Anterior cingulate cortex (tissue), 58 donors: ENCODE measurements around the gene TNK2.

Experiments
- DNase-seq, 58 donors: peaks; one replicate each; lab custom pipeline; 2025; lab: John Stamatoyannopoulos, UW

TNK2 gene

DNA sequence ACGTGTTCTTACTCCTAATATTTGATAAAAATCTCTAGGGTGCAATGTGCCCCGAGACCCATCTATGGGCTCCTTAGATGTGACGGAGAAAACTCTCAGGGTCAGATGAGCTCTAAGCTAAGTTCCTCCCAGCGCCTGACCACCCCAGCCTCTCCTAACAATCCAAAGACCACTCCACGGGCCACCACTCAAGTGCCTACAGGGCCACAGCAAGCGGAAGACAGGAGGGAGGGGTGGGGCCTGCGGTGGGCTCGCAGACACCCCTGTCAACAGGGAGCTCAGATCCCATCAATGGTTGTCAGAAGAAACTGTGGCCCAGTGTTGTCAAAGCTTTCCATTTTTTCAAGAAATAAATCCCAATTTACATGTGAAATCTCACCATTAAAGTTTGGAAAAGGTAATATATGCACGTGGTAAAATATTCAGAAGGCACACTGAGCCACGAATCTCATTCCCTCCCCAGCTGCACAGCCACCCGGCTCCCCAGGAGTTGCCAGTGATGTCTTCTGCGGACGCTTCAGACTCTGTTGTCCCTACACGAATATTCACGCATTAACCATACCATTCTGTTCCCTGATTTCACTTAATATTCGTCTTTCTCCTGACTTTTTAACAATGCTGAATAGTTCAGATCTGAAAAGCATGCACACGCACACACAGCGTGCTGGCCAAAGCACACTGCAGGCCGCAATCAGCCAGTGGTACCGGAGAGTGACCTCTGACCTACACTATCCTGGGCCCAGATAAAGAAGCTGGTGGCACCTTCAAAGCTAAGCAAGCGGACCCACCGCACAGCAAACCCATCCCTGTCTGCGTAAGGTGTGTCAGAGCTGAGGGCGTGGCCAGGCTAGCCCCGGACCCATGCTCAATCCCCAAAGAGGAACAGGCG lies 19.1 kb downstream of the TNK2 start:
- no peak for DNase-seq

GRCh38 chr3:195888311-195888761 lies 20.0 kb downstream of the TNK2 start:
- DNase-seq: no peak

DNA sequence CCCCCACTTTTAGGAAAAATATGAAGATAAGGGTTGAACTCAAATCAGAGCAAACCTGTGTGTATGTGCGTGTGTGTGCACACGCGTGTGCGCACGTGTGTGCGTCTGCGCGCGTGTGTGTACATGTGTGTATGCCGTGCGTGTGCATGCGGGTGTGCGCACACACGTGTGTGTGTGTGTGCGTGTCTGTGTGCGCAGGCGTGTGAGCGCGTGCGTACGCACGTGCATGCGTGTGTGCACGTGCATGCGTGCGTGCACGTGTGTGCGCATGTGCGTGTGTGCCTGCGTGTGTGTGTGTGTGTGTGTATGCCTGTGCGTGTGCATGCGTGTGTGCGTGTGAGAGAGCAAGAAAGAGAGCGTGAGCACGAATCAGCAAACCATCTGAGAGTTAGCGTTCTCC lies 20.7 kb downstream of the TNK2 start:
- no peak for DNase-seq

- DNase-seq: no peak
These were observed 21.9 kb downstream of the TNK2 start for GRCh38 chr3:195886181-195887141.

DNA sequence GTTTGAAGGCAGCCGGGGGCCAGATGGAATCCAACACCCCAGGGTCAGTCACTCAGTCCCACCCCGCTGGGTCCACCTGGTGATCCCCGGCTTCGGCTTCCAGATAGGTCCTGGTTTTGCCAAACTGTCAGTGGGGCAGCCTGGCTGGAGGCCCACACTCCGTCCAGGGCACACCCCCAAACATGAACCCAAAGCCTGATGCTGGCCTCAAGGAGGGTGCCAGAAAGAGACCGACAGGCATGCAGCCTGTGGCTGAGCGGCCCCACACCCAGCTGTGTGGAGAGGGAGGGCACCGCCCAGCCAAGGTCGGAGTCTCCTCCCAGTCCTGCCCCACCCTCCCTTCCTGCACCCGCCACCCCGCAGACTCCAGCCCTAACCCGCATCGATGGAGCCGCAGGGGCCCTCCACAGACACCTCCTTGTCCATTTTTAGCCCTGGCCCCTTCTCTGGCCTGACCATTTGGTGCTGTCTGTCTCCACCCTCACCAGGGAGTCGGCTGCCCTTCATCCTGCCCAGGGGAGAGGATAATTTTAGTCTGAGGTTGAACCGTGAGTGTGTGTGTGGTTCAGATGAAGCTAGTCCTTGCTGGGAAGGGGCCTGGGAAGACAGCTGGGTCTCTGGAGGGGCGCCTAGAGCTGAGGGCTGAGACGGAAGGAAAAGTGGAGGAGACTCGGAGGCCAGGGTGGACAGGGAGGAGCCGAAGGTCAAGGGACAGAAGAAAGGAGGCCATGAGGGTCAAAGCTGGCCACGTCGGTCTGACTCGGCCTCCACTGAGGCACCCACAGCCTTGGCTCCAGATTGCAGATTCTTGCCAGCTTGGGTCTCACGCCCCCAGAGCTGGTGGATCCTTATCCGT lies 23.1 kb downstream of the TNK2 start:
- no peak for DNase-seq

GRCh38 chr3:195884691-195885035 lies 23.7 kb downstream of the TNK2 start:
- DNase-seq: no peak

DNA sequence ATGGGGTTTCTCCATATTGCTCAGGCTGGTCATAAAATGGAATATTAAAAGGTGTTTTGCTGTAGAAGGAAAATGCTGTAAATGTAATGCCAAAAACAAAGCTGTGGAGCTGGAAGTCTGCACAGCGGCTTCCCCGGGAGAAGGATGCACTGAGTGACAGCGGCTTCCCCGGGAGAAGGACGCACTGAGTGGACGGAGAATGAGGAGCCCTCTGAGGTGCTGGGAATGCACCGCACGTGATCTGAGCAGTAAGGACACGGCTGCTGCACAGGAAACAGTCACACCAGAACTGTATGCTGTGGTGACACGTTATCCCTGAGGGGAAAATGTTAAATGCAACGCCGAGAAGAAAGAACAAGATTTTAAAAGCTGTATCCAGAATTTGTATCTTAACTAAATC lies 24.6 kb downstream of the TNK2 start:
- no peak for DNase-seq

DNA sequence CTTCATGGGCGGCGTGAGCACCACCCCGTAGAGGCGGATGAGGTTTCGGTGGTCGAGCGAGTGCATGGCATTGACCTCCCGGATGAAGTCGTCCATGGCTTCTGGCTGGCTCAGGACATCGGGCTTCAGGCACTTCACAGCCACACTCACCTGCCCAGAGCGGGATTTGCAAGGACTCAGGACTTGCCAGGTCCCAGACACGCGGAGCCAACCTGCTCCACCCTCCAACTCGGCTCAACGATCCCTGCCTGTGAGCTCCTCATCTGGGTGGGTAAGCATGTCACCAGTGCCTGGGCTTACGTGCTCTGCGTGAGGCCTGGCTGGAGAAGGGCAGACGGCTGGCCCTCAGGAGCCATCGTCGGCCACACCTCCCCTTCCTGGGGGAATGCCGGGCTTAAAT lies 25.2 kb downstream of the TNK2 start:
- no peak for DNase-seq

DNA sequence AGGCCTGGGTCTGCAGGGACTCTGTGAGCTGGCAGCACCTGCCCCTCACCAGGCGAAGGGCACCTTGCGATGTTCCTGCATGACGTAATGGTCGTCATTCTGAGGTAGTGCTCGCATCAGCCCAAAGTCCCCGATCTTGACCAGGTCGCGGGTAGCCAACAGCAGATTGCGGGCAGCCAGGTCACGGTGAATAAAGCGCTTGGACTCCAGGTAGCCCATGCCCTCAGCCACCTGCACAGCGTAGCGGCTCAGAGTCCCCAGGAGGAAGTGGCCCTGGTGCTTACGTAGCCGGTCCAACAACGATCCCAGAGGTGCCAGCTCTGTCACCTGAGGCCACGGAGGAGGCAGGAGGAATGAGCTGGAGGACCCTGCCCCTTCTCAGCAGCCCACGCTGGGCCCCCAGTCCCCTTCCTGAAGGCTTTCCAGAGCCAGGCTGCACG lies 26.3 kb downstream of the TNK2 start:
- DNase-seq: no peak

GRCh38 chr3:195881276-195881988 lies 26.9 kb downstream of the TNK2 start:
- no peak for DNase-seq

- no peak for DNase-seq
These were observed 28.3 kb downstream of the TNK2 start for GRCh38 chr3:195880037-195880431.

DNA sequence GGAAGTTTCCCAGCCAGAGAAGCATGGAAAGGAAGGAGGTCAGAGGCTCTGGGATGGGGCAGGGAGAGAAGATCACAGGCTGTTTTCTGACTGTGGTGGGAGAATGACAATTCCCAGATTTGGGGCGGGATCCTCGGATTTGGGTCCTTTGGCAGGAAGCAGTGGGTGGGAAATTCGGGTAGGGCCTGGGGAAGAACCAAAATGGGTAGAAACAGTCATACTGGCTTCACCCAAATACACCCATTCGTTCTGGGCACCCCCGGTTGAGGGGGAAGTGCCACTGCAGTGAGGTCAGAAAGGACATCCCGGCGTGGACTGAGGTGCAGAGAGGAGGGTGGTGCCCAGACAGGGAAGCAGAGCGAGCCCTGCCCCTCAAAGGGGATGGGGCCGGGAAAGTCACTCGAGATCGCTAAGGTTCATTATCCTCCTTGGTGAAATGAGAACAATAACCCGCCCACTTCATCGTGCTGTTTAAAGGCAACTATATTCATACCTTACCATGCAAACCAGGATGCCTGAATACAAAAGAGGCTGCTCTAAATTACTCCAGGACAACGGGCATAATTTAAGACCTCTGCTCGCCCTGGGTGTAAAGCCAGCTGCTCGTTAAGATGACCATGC lies 28.8 kb downstream of the TNK2 start:
- DNase-seq: no peak

GRCh38 chr3:195878424-195879274 lies 29.7 kb downstream of the TNK2 start:
- DNase-seq: no peak

DNA sequence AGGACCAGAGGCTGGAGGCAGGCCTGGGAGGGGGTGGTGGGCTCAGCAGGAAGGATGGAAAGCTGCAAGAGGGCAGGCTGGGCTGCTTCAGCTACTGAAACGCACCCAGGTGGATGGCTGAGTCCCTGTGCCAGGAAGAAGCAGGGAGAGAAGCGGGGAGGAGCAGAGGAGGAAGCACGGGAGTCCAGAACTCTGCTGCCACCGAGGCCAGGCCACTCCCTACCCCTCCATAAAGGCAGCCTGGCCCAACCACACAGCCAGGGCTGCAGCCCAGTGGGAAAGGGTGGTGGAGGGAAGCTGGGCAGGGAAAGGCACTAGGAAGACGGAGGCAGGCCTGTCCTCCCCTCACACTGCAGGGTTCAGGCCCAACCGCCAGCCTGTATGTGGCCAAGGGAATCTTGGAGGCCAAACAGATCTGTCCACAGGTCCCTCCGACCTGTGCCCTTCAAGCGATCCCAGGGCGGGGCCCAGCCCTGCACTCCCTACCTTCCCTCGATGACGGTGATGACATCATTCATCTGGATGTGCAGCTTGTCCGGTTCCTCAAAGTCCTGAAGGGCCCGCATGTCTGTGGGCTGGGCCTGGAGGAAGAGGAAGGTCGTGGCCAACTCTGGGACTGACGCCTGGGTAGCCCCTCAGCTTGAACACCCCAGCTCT lies 30.5 kb downstream of the TNK2 start:
- DNase-seq: no peak

DNA sequence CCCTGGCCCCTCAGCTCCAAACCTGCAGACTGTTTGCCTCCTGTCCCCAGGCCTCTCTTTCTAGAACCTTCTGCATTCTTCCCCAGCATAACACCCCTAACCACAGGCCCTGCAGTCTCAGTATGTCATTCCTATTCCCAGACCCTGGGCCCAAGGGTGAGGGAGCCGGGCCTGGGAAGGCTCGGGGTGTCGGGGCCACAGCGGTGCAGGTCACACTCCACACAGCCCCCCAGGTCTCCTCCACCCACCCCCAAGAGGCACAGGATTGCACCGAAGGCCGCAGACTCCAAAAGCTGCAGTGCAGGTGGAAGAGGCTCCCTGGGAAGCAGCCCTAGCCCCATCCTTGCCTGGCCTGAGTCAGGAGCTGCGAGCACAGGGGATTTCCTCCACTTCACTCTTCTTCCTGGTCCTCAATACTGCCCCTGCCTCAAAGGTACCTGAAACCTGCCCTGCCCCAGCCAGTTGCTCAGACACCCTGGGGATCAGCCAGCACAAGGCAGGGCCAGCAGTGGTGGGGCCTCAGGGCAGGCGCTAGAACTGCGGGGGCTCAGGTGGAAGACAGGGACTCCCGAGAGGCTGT lies 31.1 kb downstream of the TNK2 start:
- DNase-seq: no peak

- peak in 1 of 58 donors; percentile 42 for DNase-seq
These were observed 31.9 kb downstream of the TNK2 start for GRCh38 chr3:195876297-195877064.
